Skeletal muscle satellite cell (primary cell): Measurements from ENCODE around the gene SIX2.

Experiments used
- H3K27me3 ChIP-seq: 2 replicates; pipeline ENCODE4 v1.7.0; 2013; ENCODE audit warnings: low read length; ENCODE audit not compliant: control insufficient read depth, insufficient read depth
- H3K36me3 ChIP-seq: 2 replicates; pipeline ENCODE4 v1.7.0; 2013; ENCODE audit warnings: mild to moderate bottlenecking, control low read depth, low read length; ENCODE audit not compliant: insufficient read depth
- H3K4me1 ChIP-seq: 2 replicates; pipeline ENCODE4 v1.7.0; 2013; ENCODE audit warnings: low read length; ENCODE audit not compliant: control insufficient read depth, insufficient read depth
- H3K4me2 ChIP-seq: 2 replicates; pipeline ENCODE4 v1.7.0; 2013; ENCODE audit warnings: mild to moderate bottlenecking, low read length
- H3K4me3 ChIP-seq: 2 replicates; pipeline ENCODE4 v1.7.0; 2013; ENCODE audit warnings: low read length
- H3K9ac ChIP-seq: 2 replicates; pipeline ENCODE4 v1.7.0; 2013; ENCODE audit warnings: mild to moderate bottlenecking, low read depth, low read length, moderate library complexity
- H3K9me3 ChIP-seq: replicated peaks from 2 replicates; pipeline ENCODE4 v1.7.0; 2013; ENCODE audit warnings: mild to moderate bottlenecking, control low read depth, low read length

Gene SIX2

DNA sequence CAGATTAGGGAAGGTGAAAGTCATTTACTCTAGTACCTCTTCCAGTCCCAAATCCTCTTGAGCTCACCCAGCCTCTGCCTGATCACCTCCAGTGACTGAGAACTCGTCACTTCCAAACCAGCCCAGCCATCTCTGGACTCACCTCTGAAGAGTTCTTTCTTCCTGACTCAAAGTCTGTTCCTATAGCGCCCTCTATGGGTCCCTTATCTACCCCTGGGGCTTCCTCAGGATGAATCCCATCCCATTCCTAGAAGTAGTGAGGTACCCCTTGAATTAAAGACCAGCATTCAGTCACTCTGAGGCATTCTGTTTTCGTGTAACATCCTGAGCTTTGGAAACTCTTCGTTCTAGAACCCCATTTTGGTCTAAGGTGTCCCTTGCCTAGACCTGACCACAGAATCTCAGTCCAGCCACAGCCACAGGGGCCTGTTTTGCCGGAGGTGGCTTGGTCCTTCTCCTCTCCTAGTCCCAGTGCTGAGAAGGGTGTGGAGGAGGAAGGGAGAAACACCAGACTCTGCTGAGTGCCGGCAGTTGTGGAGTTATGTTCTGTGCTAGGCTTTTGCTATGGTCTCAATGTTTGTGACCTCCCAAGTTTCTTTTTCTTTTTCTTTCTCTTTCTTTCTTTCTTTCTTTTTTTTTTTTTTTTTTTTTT is 35.1 kb downstream of the SIX2 start:
- Histone ChIP-seq H3K9ac (no peak overlapping the region), H3K4me1 (peaks cover 18% of the 10 kb centered on the region), H3K36me3 (no peaks in the 10 kb centered on the region), H3K9me3 (no peaks in the 10 kb centered on the region), H3K4me2 (no peak overlapping the region), H3K27me3 (no peaks in the 10 kb centered on the region), H3K4me3 (no peak overlapping the region)

DNA sequence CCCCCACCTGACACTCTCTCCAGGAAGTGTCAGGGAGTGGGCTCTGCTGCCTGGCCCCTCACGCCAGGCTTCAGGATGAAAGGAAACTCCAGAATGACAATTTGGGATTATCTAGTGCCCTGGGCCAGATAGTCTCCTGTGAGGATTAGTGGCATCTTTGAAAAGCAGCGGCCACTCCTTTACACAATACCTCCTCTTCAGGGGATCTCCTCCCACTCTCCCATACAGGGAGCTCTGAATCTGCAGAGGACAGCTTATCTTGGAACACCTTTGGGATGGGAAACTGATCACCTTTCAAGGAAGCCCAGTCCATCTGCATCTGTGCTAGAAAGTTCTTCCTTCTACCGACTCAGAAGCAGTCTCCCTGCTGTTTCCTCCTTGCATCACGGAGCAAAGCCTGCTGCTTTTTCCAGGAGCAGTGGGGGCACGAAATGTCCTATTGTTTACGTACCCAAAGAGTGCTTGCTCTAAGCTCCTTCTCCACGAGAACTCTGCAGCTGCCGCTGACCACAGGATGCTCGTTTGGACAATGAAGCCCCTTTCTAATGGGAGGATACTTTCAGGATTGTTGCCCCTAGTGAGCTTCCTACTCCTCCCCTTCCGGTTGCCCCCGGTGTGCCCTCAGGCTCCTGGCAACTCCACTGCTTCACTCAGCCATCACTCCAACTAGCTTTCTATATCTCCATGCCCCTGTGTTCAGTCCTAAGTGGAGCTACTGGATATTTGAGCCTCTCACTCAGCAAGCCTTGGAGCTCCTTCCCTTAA is 36.3 kb downstream of the SIX2 start:
- Histone ChIP-seq H3K4me1 (peaks cover 18% of the 10 kb centered on the region), H3K9me3 (no peaks in the 10 kb centered on the region), H3K9ac (no peak overlapping the region), H3K4me3 (no peak overlapping the region), H3K27me3 (no peaks in the 10 kb centered on the region), H3K4me2 (no peak overlapping the region), H3K36me3 (no peaks in the 10 kb centered on the region)

DNA sequence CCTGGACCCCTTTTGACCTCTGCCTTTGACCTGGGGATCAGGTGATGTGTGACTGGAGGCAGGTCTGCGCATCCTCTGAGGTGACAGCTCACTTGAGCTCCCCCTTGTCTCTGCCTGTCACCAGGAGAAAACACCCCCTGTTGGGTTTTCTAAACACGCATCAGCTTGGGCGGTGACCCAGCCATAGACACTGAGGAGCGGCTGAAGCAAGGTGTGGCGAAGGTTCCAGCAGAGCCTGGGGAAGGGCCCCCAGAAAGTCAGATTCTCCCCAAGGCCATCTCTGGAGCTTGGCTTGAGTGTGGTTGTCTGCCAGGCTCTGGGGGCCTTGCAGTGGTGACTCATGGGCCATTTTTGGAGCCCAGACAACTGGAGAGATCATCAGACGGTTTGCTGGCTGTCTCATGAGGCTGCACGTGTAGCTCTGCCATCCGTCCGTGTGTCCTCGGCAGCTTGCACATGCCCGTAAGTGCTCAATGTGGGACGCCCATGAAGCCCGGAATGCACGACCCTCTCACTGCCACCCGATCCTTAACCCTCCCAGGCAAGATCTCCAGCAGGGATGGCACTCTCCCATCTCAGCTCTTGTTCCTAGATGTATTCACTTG is 38.3 kb downstream of the SIX2 start:
- Histone ChIP-seq H3K36me3 (no peaks in the 10 kb centered on the region), H3K9ac (no peak overlapping the region), H3K4me2 (no peak overlapping the region), H3K4me1 (peaks cover 19% of the 10 kb centered on the region), H3K9me3 (no peaks in the 10 kb centered on the region), H3K27me3 (no peaks in the 10 kb centered on the region), H3K4me3 (no peak overlapping the region)

DNA sequence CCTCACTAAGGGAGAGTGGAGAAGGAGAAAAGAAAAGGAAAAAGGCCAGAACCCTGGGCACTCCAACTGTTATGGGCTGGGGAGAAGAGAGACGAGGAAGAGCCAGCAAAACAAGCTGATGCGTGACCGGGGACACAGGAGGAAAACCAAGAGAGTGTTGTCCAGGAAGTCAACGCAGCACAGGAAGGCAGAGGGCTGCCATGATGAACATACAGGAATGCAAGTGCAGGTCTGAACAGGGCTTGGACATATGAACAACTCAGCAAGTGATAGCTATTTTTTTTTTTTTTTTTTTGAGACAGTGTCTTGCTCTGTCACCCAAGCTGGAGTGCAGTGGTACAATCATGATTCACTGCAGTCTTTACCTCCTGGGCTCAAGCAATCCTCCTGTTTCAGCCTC is 39.3 kb downstream of the SIX2 start:
- Histone ChIP-seq H3K27me3 (no peaks in the 10 kb centered on the region), H3K4me2 (no peak overlapping the region), H3K9ac (no peak overlapping the region), H3K9me3 (no peaks in the 10 kb centered on the region), H3K4me3 (no peak overlapping the region), H3K4me1 (peaks cover 29% of the 10 kb centered on the region), H3K36me3 (no peaks in the 10 kb centered on the region)

DNA sequence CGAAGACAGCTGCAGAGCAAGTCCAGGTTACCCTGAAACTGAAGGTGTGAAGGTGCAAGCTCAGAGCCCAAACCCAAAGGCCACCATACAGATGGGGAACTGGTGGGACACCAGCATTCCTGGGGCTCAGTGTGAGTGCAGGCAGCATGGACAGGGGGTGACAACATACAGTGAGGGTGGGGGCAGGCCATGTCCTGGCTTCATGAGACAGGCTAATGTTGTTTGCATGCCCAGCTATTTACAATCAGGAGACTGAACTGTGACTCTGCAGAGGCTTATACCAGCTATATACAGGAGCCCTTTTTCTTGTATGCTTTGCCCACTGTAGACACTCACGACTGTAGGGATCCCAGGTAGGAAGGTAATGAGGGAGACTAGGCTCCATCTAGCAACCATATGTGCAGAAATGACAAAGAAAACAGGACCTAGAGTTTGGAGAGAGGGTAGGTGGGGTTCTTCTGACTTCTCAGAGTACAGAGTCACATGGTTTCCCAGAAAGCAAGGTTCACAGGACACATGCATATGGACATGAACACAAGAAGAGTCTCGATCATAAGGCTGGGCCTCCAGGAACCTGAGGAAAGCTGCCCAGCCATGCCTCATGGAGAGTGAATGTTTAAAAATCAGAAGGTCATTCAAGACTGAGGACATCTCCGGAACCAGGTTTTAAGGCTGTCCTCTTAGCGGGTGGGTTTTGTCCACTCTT is 41.4 kb downstream of the SIX2 start:
- H3K27me3 ChIP-seq = no peaks in the 10 kb centered on the region
- no peaks in the 10 kb centered on the region for H3K36me3 ChIP-seq
- H3K4me1 ChIP-seq = peaks cover 32% of the 10 kb centered on the region
- no peak overlapping the region for H3K9ac ChIP-seq
- no peak overlapping the region for H3K4me3 ChIP-seq
- no peak overlapping the region for H3K4me2 ChIP-seq
- H3K9me3 ChIP-seq = no peaks in the 10 kb centered on the region

DNA sequence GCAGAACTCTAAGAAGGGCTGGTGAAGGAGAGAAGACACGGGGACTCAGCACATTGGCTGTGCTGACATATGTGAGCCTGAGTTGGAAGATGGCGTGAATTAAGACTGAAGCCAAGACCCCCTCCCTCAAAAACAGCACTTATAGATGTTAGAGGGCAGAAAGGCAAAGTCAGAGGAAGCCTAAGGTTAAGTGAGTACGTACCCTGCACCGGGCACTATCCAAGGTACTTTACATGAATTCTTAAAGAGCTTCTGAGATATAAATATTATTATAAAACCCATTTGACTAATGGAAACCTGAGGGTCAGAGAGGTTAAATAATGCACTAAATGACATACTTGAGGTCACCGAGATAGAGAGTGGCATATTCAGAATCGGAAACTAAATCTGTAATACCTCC is 42.2 kb downstream of the SIX2 start:
- no peaks in the 10 kb centered on the region for H3K36me3 ChIP-seq
- no peak overlapping the region for H3K9ac ChIP-seq
- no peak overlapping the region for H3K4me2 ChIP-seq
- no peak overlapping the region for H3K4me3 ChIP-seq
- no peaks in the 10 kb centered on the region for H3K9me3 ChIP-seq
- H3K27me3 ChIP-seq = no peaks in the 10 kb centered on the region
- peaks cover 32% of the 10 kb centered on the region for H3K4me1 ChIP-seq

DNA sequence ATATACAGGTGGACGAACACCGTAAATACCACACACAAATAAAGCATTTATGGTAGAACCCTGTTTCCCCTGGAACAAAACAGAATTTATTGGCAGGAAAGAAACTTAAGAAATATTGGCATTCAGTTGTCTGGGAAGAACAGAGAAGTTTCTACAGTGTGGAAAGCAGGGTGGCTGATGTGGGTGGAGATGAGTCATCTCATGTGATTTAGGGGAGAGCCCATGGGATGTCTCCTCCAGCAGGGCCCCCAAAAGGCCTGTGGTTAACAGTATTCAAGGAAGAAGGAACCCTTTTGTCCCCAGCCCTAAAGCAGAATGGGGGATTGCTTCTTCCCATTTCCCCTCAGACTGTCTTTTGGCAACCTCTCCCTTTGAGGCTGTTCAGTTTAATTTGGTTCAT is 43.6 kb downstream of the SIX2 start:
- Histone ChIP-seq H3K9me3 (no peaks in the 10 kb centered on the region), H3K27me3 (no peaks in the 10 kb centered on the region), H3K4me1 (peaks cover 20% of the 10 kb centered on the region), H3K4me3 (no peak overlapping the region), H3K36me3 (no peaks in the 10 kb centered on the region), H3K4me2 (peak overlapping the region; percentile 11), H3K9ac (no peak overlapping the region)

DNA sequence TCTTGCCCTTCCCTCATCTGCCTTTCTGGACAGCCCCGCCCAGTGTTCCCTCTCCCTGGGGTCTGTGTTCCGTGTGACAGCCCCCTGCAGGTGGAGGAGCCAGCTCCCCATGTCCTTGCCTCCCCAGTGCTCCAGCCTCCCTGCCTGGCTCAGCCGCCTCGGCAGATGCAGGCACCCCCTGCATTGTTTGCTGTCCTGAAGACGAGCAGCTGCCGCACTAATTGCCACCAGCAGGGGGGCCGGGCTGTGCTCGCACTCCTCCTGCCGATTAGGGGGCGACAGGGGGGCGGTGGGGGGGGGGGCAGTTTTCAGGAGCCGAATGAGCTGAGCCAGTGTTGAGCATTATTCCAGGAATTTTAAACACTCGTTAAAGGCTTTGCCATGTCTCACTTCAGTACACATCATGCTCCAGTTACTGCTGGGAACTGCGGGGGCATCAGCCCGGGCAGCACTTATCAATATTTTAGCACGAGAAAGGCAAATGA is 44.5 kb downstream of the SIX2 start:
- Histone ChIP-seq H3K4me1 (peaks cover 23% of the 10 kb centered on the region), H3K36me3 (no peaks in the 10 kb centered on the region), H3K9me3 (no peaks in the 10 kb centered on the region), H3K4me2 (no peak overlapping the region), H3K27me3 (no peaks in the 10 kb centered on the region), H3K9ac (no peak overlapping the region), H3K4me3 (no peak overlapping the region)

DNA sequence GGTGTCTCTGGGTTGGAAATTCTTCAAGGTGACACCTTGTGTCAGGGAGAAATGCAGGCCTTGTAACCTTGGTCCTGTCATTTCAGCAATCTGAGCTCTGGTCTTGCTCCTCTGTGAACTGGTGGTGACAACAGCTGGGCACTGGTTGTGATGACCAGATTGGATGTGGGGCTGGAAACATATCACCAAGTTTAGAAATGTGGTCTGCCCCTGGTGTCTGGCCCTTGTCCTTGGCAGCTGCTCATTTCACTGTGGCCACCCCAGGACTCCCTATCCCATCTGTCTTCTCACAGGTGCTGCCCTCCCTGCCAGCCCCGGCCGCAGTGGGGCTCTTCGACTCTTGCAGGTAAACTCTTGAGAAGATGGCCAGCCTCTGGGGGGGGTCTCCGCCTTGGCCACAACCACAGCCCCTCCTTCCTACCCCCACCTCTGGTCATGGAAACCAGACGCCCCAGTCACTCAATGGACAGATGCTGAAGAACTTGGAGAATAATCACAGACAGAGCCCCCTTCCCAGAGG is 47.0 kb downstream of the SIX2 start:
- no peak overlapping the region for H3K4me2 ChIP-seq
- no peaks in the 10 kb centered on the region for H3K9me3 ChIP-seq
- H3K27me3 ChIP-seq = no peaks in the 10 kb centered on the region
- no peaks in the 10 kb centered on the region for H3K36me3 ChIP-seq
- no peak overlapping the region for H3K9ac ChIP-seq
- no peak overlapping the region for H3K4me3 ChIP-seq
- peaks cover 42% of the 10 kb centered on the region for H3K4me1 ChIP-seq

DNA sequence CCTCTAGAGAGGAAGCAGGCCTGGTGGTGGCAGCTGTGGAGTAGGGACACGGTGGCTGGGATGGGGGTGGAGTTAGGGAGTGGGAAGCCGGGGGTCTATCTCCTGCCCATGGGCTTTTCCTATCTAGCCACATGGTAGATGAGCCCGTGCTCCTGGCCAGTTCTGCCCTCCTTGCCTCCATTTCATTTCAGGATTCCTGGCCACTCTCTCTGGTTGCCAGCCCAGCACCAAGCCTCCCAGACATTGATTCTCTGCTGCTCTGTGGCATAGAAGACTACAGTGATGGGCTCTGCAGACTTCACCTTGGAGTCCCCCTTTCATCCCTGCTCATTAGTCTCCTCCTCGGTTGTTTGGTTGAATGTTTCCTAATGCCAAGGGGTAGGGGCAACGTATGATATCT is 48.4 kb downstream of the SIX2 start:
- Histone ChIP-seq H3K4me1 (peaks cover 40% of the 10 kb centered on the region), H3K36me3 (no peaks in the 10 kb centered on the region), H3K9me3 (no peaks in the 10 kb centered on the region), H3K9ac (no peak overlapping the region), H3K4me2 (no peak overlapping the region), H3K4me3 (no peak overlapping the region), H3K27me3 (no peaks in the 10 kb centered on the region)

DNA sequence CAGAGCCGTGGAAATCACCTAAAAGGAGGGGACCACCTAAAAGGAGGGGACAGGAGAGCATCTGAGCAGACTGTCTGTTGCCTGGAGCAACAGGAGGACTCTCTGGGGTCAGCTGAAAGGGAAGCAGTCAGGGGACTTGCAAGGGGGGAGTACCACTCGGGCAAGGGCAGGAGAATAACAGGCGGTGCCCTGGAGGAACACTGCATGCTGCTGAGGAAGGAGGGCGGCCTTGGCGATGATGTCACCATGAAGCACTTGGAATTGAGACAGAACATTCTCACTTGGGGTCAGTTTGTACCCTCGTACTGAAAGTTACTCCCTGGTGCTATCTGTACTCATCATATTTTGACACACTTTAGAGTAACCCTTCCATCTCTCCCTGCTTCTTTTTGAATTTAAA is 49.4 kb downstream of the SIX2 start:
- no peak overlapping the region for H3K9ac ChIP-seq
- H3K4me2 ChIP-seq = peak overlapping the region; percentile 57
- no peaks in the 10 kb centered on the region for H3K9me3 ChIP-seq
- no peaks in the 10 kb centered on the region for H3K36me3 ChIP-seq
- H3K4me1 ChIP-seq = peaks cover 40% of the 10 kb centered on the region
- H3K4me3 ChIP-seq = no peak overlapping the region
- peaks cover 7% of the 10 kb centered on the region for H3K27me3 ChIP-seq
